HL-60 (cell line): ENCODE data around the gene GID8.

ENCODE experiments used
- CTCF ChIP-seq: IDR thresholded peaks from one replicate; pipeline ENCODE4 v1.5.1; 2011; ENCODE audit warnings: low read length, control low read depth, inconsistent platforms; ENCODE audit not compliant: insufficient read depth
- GABPA ChIP-seq: IDR thresholded peaks from 2 replicates; pipeline ENCODE4 v1.6.1; 2012; ENCODE audit warnings: low read depth

- TF ChIP-seq GABPA = no peak
- no peak for TF ChIP-seq CTCF
These were observed 42.5 kb downstream of the GID8 start for GRCh38 chr20:62980380-62980960.
